Smooth muscle cell (in vitro differentiated cells): ENCODE data around the gene SBF2. TPM values are rescaled to one million over a fixed set of nuclear protein-coding genes. Genes with fewer than 3 reads are reported as not detected.

Experiments
- DNase-seq: peaks from one replicate; lab custom pipeline; 2025; ENCODE audit not compliant: unreplicated experiment; lab: John Stamatoyannopoulos, UW
- H2AFZ ChIP-seq: fragments of 200-600 bp; sonication (generic); 2 replicates; pipeline ENCODE4 v1.6.0; 2016; ENCODE audit warnings: antibody characterized with exemption, low read depth, mild to moderate bottlenecking
- H3F3A ChIP-seq: fragments of 200-600 bp; sonication (generic); 2 replicates; pipeline ENCODE4 v1.6.0; 2017; ENCODE audit warnings: antibody characterized with exemption, low read depth
- H3K27ac ChIP-seq: fragments of 200-600 bp; sonication (generic); 2 replicates; pipeline ENCODE4 v1.5.1; 2016; ENCODE audit warnings: low read depth, mild to moderate bottlenecking
- H3K27me3 ChIP-seq: fragments of 200-600 bp; sonication (generic); 2 replicates; pipeline ENCODE4 v1.6.1; 2016; ENCODE audit warnings: low read depth, mild to moderate bottlenecking
- H3K36me3 ChIP-seq: fragments of 200-600 bp; sonication (generic); 2 replicates; pipeline ENCODE4 v1.5.1; 2016; ENCODE audit warnings: low read depth
- H3K4me1 ChIP-seq: fragments of 200-600 bp; sonication (generic); 2 replicates; pipeline ENCODE4 v1.5.1; 2016; ENCODE audit warnings: low read depth
- H3K4me2 ChIP-seq: fragments of 200-600 bp; sonication (generic); 2 replicates; pipeline ENCODE4 v1.6.0; 2016; ENCODE audit warnings: mild to moderate bottlenecking
- H3K4me3 ChIP-seq: fragments of 200-600 bp; sonication (generic); 2 replicates; pipeline ENCODE4 v1.5.1; 2016; ENCODE audit warnings: mild to moderate bottlenecking
- H3K79me2 ChIP-seq: fragments of 200-600 bp; sonication (generic); 2 replicates; pipeline ENCODE4 v1.6.0; 2016; ENCODE audit warnings: low read depth, mild to moderate bottlenecking
- H3K9ac ChIP-seq: fragments of 200-600 bp; sonication (generic); 2 replicates; pipeline ENCODE4 v1.6.0; 2016; ENCODE audit warnings: low read depth
- H3K9me3 ChIP-seq: fragments of 200-600 bp; sonication (generic); replicated peaks from 2 replicates; pipeline ENCODE4 v1.5.1; 2016; ENCODE audit warnings: low read depth
- H4K20me1 ChIP-seq: fragments of 200-600 bp; sonication (generic); 2 replicates; pipeline ENCODE4 v1.6.0; 2016; ENCODE audit warnings: low read depth
- CTCF ChIP-seq: fragments of 200-600 bp; sonication (generic); IDR thresholded peaks from 2 replicates; pipeline ENCODE4 v1.5.1; 2017; ENCODE audit warnings: borderline replicate concordance, mild to moderate bottlenecking, antibody characterized with exemption; ENCODE audit not compliant: insufficient read depth, poor library complexity, severe bottlenecking
- WGBS: methylation state at CpG from one replicate; pipeline ENCODE4 v1.1.7; 2016; ENCODE audit warnings: low lambda C conversion rate; 5-methylcytosine and 5-hydroxymethylcytosine counted together
- polyA plus RNA-seq: library from polyadenylated mRNA; unstranded; fragments of >200 nt; fragmentation: Nextera tagmentation; extraction: Ambion mirVana; gene quantifications from 2 replicates; pipeline ENCODE4 v1.2.1, GENCODE V29; 2016
- total RNA-seq: library from RNA; depleted of rRNA; stranded (reverse); fragments of >200 nt; gene quantifications from 2 replicates; pipeline ENCODE4 v1.2.3, GENCODE V29; 2014

SBF2 gene
- total and polyA plus RNA-seq, 2 experiments from 2014 or later, result 19.0 to 80.7 TPM

DNA sequence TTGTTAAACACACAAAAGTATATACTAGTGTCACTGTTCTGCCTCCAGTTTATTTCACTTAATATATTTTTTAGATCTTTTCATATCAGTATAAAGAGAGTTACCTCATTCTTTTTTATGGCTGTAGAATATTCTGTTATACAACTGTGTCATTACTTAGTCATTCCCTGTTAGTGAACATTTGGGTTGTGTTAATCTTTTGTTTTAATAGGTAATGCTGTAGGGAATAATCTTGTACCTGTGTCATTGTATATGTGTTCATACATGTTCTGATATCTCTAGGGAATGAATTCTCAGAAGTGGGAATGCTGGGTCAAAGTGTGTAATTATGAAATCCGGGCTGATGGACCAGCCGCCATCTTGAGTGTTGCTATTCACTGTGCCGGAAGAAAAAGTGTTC, 558.8 kb downstream of the SBF2 start:
- Histone ChIP-seq H3K27me3 (no peaks in the 10 kb centered on the region), H3K36me3 (peaks cover 27% of the 10 kb centered on the region), H3F3A (peaks cover 11% of the 10 kb centered on the region), H3K9me3 (no peaks in the 10 kb centered on the region), H3K9ac (no peak overlapping the region), H3K27ac (no peak overlapping the region), H3K4me1 (peaks cover 6% of the 10 kb centered on the region), H2AFZ (no peak overlapping the region), H3K79me2 (no peaks in the 10 kb centered on the region), H3K4me3 (no peak overlapping the region), H3K4me2 (no peak overlapping the region), H4K20me1 (no peaks in the 10 kb centered on the region)
- no peak for DNase-seq
- WGBS, result 95% methylated on average over 3 of the region's 3 CpGs
- no peak for TF ChIP-seq CTCF

DNA sequence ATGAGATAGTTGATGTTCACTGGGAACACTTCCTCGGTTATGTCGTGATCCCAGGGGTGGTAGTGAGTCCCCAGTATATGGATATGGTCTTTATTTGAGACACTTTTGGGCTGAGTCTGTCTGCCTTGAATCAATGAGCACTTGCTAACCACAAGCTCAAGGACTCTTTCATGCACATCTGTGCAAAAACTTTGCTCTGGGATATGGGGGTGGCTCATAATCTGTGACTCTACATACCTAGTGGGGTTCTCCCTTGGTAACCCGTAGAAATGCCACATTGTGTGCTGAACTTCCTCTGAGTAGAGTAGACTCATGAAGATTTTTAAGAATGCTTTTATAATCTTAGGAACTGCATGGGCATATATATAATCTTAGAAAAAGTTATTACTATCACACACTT, 560.8 kb downstream of the SBF2 start:
- Histone ChIP-seq H3K4me3 (no peak overlapping the region), H3K79me2 (no peaks in the 10 kb centered on the region), H2AFZ (no peak overlapping the region), H3K27ac (no peak overlapping the region), H3K4me2 (no peak overlapping the region), H3F3A (no peaks in the 10 kb centered on the region), H3K9ac (no peak overlapping the region), H3K36me3 (peaks cover 27% of the 10 kb centered on the region), H3K9me3 (no peaks in the 10 kb centered on the region), H4K20me1 (no peaks in the 10 kb centered on the region), H3K4me1 (no peaks in the 10 kb centered on the region), H3K27me3 (no peaks in the 10 kb centered on the region)
- no peak for TF ChIP-seq CTCF
- DNase-seq, result no peak
- 93% methylated on average over 3 of the region's 3 CpGs for WGBS

- DNase-seq, result no peak
- peaks cover 27% of the 10 kb centered on the region for H3K36me3 ChIP-seq
- 96% methylated on average over 11 of the region's 11 CpGs for WGBS
- H3K4me2 ChIP-seq, result no peak overlapping the region
- no peaks in the 10 kb centered on the region for H3F3A ChIP-seq
- no peak overlapping the region for H3K9ac ChIP-seq
- H3K27ac ChIP-seq, result no peak overlapping the region
- no peak overlapping the region for H3K4me3 ChIP-seq
- H3K4me1 ChIP-seq, result no peaks in the 10 kb centered on the region
- H3K27me3 ChIP-seq, result no peaks in the 10 kb centered on the region
- no peak for TF ChIP-seq CTCF
- H4K20me1 ChIP-seq, result no peaks in the 10 kb centered on the region
- H3K79me2 ChIP-seq, result no peaks in the 10 kb centered on the region
- no peak overlapping the region for H2AFZ ChIP-seq
- H3K9me3 ChIP-seq, result no peaks in the 10 kb centered on the region
Observed at GRCh38 chr11:9732453-9732852, 561.6 kb downstream of the SBF2 start.

DNA sequence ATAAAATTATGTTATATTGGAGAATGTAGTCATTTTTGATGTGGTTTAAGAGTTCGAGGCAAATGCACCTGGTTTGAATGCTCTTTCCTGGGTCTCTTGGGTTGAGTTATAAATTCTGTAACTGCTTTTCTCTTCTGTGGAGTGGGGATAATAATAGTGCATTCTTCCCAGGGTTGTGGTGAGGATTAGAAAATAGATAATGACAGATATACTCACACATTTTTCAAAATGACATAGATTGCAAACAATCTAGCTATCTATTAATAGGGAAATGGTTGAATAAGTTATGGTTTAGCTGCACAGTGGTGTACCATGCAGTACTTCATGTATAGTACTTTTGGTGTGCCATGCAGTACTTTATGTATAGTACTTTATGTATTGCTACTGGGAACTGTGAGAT, 562.8 kb downstream of the SBF2 start:
- WGBS, result 94% methylated on average over 1 of the region's 1 CpG
- H3F3A ChIP-seq, result no peaks in the 10 kb centered on the region
- H3K9me3 ChIP-seq, result no peaks in the 10 kb centered on the region
- H3K27ac ChIP-seq, result no peak overlapping the region
- H3K79me2 ChIP-seq, result no peaks in the 10 kb centered on the region
- no peaks in the 10 kb centered on the region for H4K20me1 ChIP-seq
- no peaks in the 10 kb centered on the region for H3K4me1 ChIP-seq
- H3K9ac ChIP-seq, result no peak overlapping the region
- no peak for TF ChIP-seq CTCF
- no peak for DNase-seq
- no peak overlapping the region for H2AFZ ChIP-seq
- no peak overlapping the region for H3K4me3 ChIP-seq
- H3K4me2 ChIP-seq, result no peak overlapping the region
- H3K27me3 ChIP-seq, result no peaks in the 10 kb centered on the region
- H3K36me3 ChIP-seq, result peaks cover 27% of the 10 kb centered on the region
